Subcutaneous adipose tissue (tissue), 4 donors: Measurements from ENCODE around the gene ADAM30. TPM values are rescaled to one million over a fixed set of nuclear protein-coding genes. Genes with fewer than 3 reads are reported as not detected.

Experiments used
- CTCF ChIP-seq: fragments of 450-650 bp; IDR thresholded peaks from one replicate; pipeline ENCODE4 v1.5.1; 2016; ENCODE audit warnings: low read depth, mild to moderate bottlenecking, control low read depth, antibody characterized with exemption, moderate library complexity
- total RNA-seq, 4 donors: library from RNA; depleted of rRNA; stranded (reverse); fragments of >200 nt; gene quantifications; one replicate each; pipeline ENCODE4 v1.1.0, GENCODE V29; 2016

Gene ADAM30
- total RNA-seq, 4 donors from 2014 or later = not detected

- no peak for TF ChIP-seq CTCF
These were observed 21.2 kb upstream of the ADAM30 start for GRCh38 chr1:119917304-119918055.

GRCh38 chr1:119915517-119915916 lies 19.2 kb upstream of the ADAM30 start:
- TF ChIP-seq CTCF = no peak

GRCh38 chr1:119914071-119914470 lies 17.8 kb upstream of the ADAM30 start:
- no peak for TF ChIP-seq CTCF

GRCh38 chr1:119912963-119913362 lies 16.6 kb upstream of the ADAM30 start:
- no peak for TF ChIP-seq CTCF

GRCh38 chr1:119911775-119912174 lies 15.5 kb upstream of the ADAM30 start:
- no peak for TF ChIP-seq CTCF

GRCh38 chr1:119910618-119911017 lies 14.3 kb upstream of the ADAM30 start:
- no peak for TF ChIP-seq CTCF

GRCh38 chr1:119909890-119910596 lies 13.7 kb upstream of the ADAM30 start:
- no peak for TF ChIP-seq CTCF
